ENCODE data around the gene FA2H. TPM values are rescaled to one million over a fixed set of nuclear protein-coding genes. Genes with fewer than 3 reads are reported as not detected.

The FA2H gene
- total RNA-seq, 2 donors from 2014 or later, result 2.1 to 2.4 TPM

DNA sequence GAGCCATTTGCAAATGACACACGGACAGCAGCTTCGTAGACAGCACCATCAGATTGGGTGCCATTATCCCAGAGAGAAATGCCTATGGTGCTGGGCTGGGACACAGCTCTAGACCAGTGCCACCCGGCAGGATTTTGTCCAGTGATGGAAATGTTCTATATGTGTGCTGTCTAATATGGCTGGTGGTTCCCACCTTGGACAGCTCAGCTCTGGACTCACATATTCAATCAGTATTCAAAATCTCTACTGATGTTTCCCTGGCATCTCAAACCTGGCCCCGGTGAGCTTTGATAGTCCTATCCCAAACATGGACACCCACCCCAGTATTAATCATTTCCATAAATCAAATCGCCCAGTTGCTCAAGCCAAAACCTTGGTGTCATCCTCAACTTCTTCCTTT, 23.0 kb downstream of the FA2H start:
- peaks cover 7% of the 10 kb centered on the region for H3K4me1 ChIP-seq (ENCODE audit: control insufficient read depth, insufficient read depth, low read length)
- no peak overlapping the region for H3K27ac ChIP-seq (ENCODE audit: low read depth, low read length)
- Mint-ChIP-seq H3K4me3 (no peak overlapping the region), H3K27me3 (ENCODE audit: insufficient read depth) (no peaks in the 10 kb centered on the region), H3K4me1 (peaks cover 3% of the 10 kb centered on the region), H3K27ac (no peak overlapping the region), H3K36me3 (ENCODE audit: low read depth) (no peaks in the 10 kb centered on the region), H3K9me3 (no peaks in the 10 kb centered on the region)
- H3K27me3 ChIP-seq (ENCODE audit: control insufficient read depth, insufficient read depth, low read length, poor library complexity, severe bottlenecking), result no peaks in the 10 kb centered on the region
- no peak overlapping the region for H3K9ac ChIP-seq (ENCODE audit: extremely low read depth, low read length, poor library complexity, severe bottlenecking)
- no peak overlapping the region for H3K4me3 ChIP-seq (ENCODE audit: low read length)
- no peaks in the 10 kb centered on the region for H3K9me3 ChIP-seq (ENCODE audit: control insufficient read depth, low read length)
- no peak for TF ChIP-seq CTCF (conservative IDR thresholded peaks at IDR 0.05)
- DNase-seq, result no peak
- 88 to 94% methylated on average over 4 to 5 of the region's 5 CpGs for WGBS, 2 experiments (ENCODE audit: insufficient coverage in 1 of 2, insufficient read length in 1 of 2)
- no peaks in the 10 kb centered on the region for H3K36me3 ChIP-seq (ENCODE audit: control insufficient read depth, insufficient read depth, low read length)

DNA sequence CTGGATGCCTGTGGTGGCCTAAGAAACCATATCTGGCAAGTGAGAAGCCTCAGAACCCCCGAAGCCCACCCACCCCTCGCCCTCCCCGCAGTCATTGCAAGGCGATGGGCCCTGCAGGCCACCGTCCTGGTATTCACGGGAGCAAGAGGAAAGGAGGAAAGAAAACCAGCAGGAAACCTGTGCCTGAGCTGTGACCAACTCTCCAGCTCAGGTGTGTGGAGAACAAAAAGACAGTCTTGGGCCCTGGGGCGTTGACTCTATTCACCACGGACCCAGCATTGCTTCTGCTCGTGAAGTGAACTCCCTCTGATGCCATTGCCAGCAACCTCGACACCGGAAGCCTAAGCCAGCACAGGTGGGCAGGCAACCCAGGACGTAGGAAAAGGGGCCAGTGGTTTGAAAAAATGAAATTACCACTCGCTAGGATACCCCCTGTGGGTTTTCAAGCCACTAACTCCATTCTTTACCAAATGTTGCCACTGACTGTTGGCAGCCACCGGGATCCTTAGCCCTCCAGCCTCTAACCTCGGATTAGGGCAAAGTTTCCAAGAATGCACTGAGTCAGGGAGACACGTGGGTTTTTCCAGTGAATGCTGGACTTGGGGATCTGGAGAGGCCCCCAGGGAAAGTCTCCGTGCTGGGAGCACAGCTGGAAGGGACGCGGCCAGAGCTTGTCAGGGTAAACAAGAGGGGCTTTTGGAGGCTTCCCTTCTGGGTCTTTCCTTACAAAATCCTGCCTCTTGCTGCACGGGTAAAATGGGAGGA, 25.1 kb downstream of the FA2H start:
- Histone ChIP-seq H3K36me3 (ENCODE audit: control insufficient read depth, insufficient read depth, low read length) (no peaks in the 10 kb centered on the region), H3K4me1 (ENCODE audit: control insufficient read depth, insufficient read depth, low read length) (peaks cover 7% of the 10 kb centered on the region), H3K27me3 (ENCODE audit: control insufficient read depth, insufficient read depth, low read length, poor library complexity, severe bottlenecking) (no peaks in the 10 kb centered on the region), H3K4me3 (ENCODE audit: low read length) (no peak overlapping the region), H3K27ac (ENCODE audit: low read depth, low read length) (no peak overlapping the region), H3K9ac (ENCODE audit: extremely low read depth, low read length, poor library complexity, severe bottlenecking) (no peak overlapping the region), H3K9me3 (ENCODE audit: control insufficient read depth, low read length) (no peaks in the 10 kb centered on the region)
- Mint-ChIP-seq H3K4me1 (peaks cover 3% of the 10 kb centered on the region), H3K27me3 (ENCODE audit: insufficient read depth) (no peaks in the 10 kb centered on the region), H3K27ac (no peak overlapping the region), H3K9me3 (no peaks in the 10 kb centered on the region), H3K4me3 (no peak overlapping the region), H3K36me3 (ENCODE audit: low read depth) (no peaks in the 10 kb centered on the region)
- DNase-seq, result peak; percentile 75
- WGBS, 2 experiments (ENCODE audit: insufficient coverage in 1 of 2, insufficient read length in 1 of 2), result 63 to 68% methylated on average over 17 to 20 of the region's 20 CpGs
- TF ChIP-seq CTCF (conservative IDR thresholded peaks at IDR 0.05), result no peak

DNA sequence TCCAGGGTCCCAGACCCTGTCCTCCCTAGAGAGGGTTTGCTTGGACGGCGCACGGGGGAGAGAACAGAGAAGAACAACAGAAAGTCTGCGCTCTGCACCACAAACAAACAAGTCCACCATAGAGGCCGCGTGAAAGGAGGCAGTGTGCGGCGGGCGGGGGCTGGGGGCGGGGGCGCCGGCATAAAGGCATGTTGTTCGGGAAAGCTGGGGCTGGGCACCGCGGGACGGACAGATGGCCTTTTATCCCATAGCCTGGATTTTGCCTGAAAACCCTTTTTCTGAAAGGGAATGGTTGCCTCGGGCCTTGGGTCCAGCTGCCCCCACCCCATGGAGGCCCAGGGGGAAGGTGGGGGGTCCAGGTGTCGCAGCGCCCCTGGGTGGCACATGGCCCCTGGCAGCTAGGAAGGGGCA, 26.0 kb downstream of the FA2H start:
- Mint-ChIP-seq H3K4me1 (peaks cover 3% of the 10 kb centered on the region), H3K4me3 (no peak overlapping the region), H3K9me3 (no peaks in the 10 kb centered on the region), H3K36me3 (ENCODE audit: low read depth) (no peaks in the 10 kb centered on the region), H3K27ac (no peak overlapping the region), H3K27me3 (ENCODE audit: insufficient read depth) (no peaks in the 10 kb centered on the region)
- H3K4me1 ChIP-seq (ENCODE audit: control insufficient read depth, insufficient read depth, low read length), result peaks cover 7% of the 10 kb centered on the region
- no peaks in the 10 kb centered on the region for H3K27me3 ChIP-seq (ENCODE audit: control insufficient read depth, insufficient read depth, low read length, poor library complexity, severe bottlenecking)
- H3K9me3 ChIP-seq (ENCODE audit: control insufficient read depth, low read length), result no peaks in the 10 kb centered on the region
- H3K9ac ChIP-seq (ENCODE audit: extremely low read depth, low read length, poor library complexity, severe bottlenecking), result no peak overlapping the region
- H3K4me3 ChIP-seq (ENCODE audit: low read length), result no peak overlapping the region
- no peaks in the 10 kb centered on the region for H3K36me3 ChIP-seq (ENCODE audit: control insufficient read depth, insufficient read depth, low read length)
- no peak overlapping the region for H3K27ac ChIP-seq (ENCODE audit: low read depth, low read length)
- 94% methylated on average over 16 to 19 of the region's 19 CpGs for WGBS, 2 experiments (ENCODE audit: insufficient coverage in 1 of 2, insufficient read length in 1 of 2)
- DNase-seq, result no peak
- no peak for TF ChIP-seq CTCF (conservative IDR thresholded peaks at IDR 0.05)

Data from endodermal cell (in vitro differentiated cells).